GM10266 (cell line): Measurements from ENCODE around the gene PLEKHS1.

Experiments used
- DNase-seq: peaks from one replicate; pipeline ENCODE4 v3.0.0; 2012; ENCODE audit errors: extremely low spot score
- CTCF ChIP-seq: IDR thresholded peaks from 2 replicates; pipeline ENCODE4 v1.5.1; 2012; ENCODE audit warnings: mild to moderate bottlenecking, low read depth; ENCODE audit not compliant: control insufficient read depth, insufficient read depth; ENCODE audit errors: missing control alignments

PLEKHS1 gene

DNA sequence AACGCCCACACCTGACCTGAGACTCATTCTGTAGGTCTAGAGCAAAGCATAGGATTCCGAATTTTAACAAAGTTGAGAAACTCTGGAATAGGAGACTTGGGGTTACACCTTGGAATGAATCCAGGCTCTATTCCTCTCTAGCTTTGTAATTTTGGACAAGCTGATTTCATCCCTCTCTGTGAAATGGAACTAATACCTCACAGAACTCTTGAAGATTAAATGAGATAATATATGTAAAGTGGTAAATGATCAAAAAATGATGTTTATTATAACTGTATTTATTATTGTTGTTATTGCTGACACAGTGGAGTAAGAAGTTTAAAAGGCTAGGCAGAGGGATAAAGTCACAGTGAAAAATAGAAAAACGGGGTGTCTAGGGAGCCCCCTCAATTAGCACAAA lies 39.5 kb upstream of the PLEKHS1 start:
- DNase-seq = no peak
- TF ChIP-seq CTCF = no peak

DNA sequence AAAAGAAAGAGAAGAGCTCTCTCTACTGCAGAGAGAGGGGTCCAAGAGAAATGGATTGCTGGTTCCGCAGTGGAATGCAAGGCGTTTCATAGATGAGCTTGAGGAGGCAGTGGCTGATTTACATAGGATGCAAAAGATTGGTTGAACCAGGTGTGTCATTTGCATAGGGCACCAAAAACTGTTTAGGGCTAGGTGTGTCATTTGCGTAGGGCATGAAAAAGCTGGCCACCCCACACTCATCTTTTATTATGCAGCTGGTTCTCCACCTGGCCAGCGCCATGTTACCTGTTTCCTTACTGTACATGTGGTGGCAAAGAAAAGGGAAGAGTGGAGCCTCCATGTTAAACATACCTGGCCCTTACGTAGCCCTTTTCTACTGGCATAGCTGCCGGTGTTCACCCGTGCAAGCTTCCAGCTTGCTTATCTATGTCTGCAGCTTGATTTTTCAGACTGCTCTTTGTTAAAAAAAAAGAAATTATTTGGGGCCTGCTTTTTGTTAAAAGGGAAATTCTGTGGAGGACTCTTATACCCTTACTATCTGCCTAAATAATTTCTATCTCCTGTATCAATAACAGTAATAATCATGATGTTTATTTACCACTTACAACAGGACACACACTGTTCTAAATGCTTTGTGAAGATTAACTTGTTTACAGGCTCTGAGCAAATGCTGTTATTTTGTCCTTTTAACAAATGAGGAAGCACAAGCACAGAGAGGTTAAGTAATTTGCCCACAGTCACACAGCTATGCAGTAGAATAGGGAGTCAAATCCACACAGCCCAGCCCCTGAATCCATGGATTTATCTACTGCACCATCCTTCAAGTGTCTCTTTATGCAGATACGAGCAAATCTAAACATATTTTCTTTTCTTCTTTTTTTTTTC lies 38.5 kb upstream of the PLEKHS1 start:
- TF ChIP-seq CTCF = no peak
- DNase-seq = no peak

DNA sequence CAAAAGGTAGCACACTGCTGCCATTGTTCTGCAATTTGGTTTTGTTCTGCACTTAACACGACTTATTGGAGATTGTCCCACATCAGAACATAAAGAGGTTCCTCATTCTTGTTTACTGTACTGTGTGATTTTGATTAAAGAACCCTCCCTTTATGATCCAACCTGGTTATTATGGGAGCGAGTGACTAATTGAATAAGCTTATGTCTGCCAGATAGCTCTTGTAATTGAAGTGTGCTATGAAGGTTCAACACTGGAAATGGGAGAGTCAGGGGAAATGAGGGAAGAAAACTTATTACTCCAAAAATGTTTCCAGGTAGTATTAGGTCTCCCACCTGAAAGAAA lies 37.9 kb upstream of the PLEKHS1 start:
- TF ChIP-seq CTCF = no peak
- no peak for DNase-seq

GRCh38 chr10:113716109-113716910 lies 35.2 kb upstream of the PLEKHS1 start:
- DNase-seq = no peak
- no peak for TF ChIP-seq CTCF

GRCh38 chr10:113718969-113719822 lies 32.3 kb upstream of the PLEKHS1 start:
- TF ChIP-seq CTCF = no peak
- no peak for DNase-seq

DNA sequence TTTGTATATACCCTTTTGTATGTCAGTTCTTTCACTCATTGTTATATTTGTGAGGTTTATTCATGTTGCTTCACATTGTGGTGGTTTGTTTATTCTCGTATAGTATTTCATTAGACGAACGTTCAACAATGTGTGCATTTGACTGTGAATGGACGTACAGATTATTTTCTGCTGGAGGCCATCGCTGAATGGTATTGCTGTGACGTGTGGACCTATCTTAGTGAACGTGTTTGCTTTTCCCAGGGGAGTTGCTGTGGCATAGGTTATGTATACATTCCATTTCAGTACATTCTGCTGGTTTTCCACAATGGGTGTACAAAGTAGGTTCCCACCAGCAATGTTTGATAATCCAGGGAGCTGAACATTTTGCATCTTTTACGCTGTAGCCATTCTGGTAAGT lies 31.1 kb upstream of the PLEKHS1 start:
- no peak for DNase-seq
- TF ChIP-seq CTCF = no peak
